Astrocyte of the cerebellum (primary cell): Measurements from ENCODE around the gene CISD3.

Source experiments
- DNase-seq: peaks from one replicate; pipeline ENCODE4 v3.0.0-alpha.2; 2011; ENCODE audit warnings: low read depth
- H3K4me3 ChIP-seq: 2 replicates; pipeline ENCODE4 v1.5.1; 2011; ENCODE audit warnings: mild to moderate bottlenecking, low read depth, low read length, moderate library complexity
- in situ Hi-C: cut with HindIII; loops from 2 replicates; pipeline ENCODE4 v1.10.0; 2017; ENCODE audit warnings: low sequenced_read_pairs
- TF ChIP-seq, protein P1 (sequence below): IDR thresholded peaks from 2 replicates; pipeline ENCODE4 v1.5.1; 2012; ENCODE audit warnings: low read length, low read depth, moderate library complexity, mild to moderate bottlenecking; ENCODE audit errors: missing control alignments

Gene CISD3

DNA sequence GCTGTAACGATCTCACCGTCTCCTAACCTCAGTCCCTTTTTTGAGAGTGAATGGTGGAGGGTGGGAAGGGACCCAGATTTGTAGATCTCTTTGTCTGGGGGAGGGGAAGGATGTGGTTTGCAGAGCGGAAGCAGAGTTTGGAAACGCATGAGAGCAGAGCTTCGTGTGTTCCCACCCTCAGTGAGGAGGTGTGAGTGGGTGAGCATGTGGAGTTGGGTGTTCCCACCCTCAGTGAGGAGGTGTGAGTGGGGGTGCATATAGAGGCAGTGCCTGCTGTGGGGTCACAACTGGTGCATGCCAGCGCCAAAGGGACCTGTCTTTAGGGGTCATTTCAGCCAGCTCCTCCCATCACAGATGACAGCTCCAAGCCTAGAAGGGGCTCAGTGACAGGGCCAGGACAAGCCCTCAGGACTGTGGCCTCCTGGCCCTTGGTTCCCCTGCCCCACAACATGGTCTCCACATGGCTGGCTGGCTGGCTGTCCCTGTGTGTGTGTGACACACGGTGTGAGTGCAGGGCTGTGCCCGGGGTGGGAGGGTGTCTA, 1.8 kb upstream of the CISD3 start:
- no peak overlapping the region for H3K4me3 ChIP-seq
- TF ChIP-seq, protein P1, sequence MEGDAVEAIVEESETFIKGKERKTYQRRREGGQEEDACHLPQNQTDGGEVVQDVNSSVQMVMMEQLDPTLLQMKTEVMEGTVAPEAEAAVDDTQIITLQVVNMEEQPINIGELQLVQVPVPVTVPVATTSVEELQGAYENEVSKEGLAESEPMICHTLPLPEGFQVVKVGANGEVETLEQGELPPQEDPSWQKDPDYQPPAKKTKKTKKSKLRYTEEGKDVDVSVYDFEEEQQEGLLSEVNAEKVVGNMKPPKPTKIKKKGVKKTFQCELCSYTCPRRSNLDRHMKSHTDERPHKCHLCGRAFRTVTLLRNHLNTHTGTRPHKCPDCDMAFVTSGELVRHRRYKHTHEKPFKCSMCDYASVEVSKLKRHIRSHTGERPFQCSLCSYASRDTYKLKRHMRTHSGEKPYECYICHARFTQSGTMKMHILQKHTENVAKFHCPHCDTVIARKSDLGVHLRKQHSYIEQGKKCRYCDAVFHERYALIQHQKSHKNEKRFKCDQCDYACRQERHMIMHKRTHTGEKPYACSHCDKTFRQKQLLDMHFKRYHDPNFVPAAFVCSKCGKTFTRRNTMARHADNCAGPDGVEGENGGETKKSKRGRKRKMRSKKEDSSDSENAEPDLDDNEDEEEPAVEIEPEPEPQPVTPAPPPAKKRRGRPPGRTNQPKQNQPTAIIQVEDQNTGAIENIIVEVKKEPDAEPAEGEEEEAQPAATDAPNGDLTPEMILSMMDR = no peak
- no peak for DNase-seq
- in situ Hi-C loops = no loop called here

DNA sequence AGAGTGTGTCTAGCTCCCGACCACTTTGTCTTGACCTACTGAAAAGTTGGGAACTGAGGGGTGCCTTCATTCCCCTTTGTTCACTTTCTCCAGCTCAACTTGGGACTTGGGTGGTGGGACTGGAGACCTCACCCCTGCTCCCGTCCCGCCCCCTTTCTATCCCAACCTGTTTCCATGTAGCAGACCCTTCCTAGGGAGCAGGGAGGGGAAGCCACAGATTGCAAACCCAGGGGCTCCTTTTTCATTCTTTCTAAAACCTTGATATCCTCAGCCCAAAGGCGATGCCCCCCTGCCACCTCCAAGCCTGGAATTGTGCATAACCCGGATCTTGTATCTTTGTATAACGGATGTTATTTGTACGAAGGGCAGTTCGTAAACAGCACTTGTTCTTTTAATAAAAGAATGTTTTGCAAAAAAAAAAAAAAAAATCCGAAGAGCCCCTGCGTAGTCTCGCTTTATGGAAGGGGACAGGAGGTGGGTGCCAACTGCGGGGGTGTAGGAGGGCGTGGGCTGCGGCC, 714 bp upstream of the CISD3 start:
- DNase-seq = no peak
- in situ Hi-C loops = no loop called here
- TF ChIP-seq, protein P1 = no peak
- peak overlapping the region; percentile 48 for H3K4me3 ChIP-seq

DNA sequence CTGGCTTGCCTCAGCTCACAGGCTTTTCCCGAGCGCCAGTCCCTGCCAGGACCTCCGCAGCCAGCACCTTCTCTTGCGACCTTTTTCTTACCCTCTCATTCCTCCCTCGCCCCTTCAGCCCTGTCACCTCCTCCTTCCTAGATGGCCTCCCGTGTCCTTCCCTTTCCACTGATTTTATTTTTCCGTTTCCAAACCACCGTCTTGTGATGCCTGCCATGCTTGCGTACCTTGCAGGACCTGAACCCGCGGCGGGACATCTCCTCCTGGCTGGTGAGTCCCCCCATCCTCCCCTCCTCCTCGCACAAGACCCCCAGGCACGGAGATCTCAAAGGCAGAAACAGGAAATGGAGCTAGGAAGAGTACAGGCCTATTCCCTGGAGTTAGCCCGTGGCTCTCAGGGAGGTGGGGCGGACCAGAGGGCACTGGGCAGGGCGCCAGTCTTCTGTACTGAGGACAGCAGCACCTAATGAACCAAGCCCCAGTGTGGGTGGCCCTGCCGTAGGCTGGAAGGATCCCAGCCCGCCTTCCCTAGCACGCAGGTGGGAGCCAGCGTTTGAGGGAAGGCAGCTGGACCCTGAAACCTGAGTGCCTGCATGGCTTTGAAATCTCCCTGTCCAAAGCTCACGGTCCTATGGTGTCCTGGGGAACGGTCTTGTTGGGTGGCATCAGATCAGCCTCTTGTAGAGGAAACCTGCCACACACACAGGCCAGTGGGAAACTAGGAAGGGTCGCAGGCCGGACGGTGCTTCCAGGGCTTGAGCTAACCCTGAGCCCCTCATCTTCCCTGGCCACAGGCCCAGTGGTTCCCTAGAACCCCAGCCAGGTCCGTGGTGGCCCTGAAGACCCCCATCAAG, 612 bp downstream of the CISD3 start:
- DNase-seq = no peak

DNA sequence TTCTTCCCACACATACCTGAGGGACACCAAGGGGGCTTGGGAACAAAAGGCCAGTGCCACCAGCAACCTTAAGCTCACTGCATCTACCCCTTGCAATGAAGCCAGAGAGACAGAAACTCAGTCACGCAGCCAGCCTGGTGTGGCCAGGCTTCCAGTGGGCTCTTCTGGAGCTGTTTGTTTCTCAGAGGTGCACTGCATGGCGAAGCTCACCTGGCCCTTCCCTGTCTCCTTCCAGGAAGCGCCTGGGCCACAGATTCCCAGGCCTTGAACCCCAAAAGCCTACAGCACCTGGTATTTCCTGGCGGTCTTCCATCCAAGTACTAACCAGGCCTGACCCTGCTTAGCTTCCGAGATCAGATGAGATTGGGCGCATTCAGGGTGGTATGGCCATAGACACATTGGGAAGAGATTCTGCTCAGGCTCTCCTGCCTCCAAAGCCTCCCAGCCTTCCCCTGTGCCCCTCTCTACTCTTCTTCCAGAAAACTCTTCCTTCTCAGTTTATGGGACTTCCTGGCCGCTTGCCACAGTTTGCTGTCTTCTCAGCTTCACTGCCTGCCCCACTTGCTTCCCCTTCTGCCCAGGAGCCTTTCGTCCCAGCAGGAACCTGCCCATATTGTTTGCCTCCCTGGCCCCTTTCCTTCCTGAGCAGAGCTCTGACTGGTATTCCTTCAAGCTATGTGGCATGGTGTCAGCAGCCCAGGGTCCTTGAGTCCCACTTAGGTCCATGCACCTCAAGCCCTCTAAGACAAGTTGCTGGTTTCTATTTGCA, 1.6 kb downstream of the CISD3 start:
- no peak for DNase-seq
- TF ChIP-seq, protein P1 = no peak

More for the DNA sequence above, 612 bp downstream of the CISD3 start:
- TF ChIP-seq, protein P1 = no peak
- in situ Hi-C loops = no loop called here
- peak overlapping the region; percentile 48 for H3K4me3 ChIP-seq

DNA sequence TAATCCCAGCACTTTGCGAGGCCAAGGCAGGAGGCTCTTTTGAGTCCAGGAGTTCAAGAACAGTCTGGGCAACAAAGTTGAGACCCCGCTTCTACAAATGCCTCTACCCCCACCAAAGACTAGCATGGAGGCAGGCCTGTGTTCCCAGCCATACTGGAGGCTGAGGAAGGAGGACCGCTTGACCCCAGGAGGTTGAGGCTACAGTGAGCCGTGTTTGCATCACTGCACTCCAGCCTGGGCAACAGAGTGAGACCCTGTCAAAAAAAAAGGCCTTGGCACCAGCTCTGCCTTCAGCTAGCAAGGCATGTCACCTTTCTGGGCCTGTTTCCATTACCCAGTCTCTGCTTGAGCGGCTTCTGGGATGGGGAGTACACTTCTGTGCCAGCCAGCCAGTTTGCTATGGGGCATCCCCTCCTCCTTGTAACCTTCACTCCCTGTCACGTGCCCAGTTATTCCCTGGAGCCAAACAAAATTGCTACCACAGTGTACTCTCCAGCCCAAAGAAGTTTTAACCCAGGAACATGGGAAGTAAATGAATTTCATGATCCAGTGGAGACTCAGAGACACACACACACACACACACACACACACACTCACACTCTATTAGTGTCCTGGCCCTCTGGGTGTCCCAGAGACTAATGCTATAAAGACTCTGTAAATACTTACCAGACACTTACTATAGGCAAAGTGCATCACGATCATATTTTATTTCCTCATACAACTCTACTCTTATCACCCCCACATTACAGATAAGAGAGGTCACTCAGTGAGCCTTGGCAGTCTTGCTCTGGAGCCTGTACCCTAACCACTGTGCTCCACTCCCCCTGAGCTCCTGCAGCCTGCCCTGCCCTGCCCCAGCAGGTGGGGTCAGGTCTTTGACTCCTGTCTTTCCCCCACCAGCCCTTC, 2.5 kb downstream of the CISD3 start:
- DNase-seq = no peak
- in situ Hi-C loops = no loop called here
- H3K4me3 ChIP-seq = no peak overlapping the region
- TF ChIP-seq, protein P1 = no peak

More for the DNA sequence above, 1.6 kb downstream of the CISD3 start:
- H3K4me3 ChIP-seq = no peak overlapping the region
- in situ Hi-C loops = no loop called here
